ENCODE results near the gene NT5C3A.
"Not testable (repeated sequence)": the region's sequence is repeated elsewhere in the genome, so short reads cannot be mapped to it uniquely, and the experiment has no call there.

Gene NT5C3A

DNA sequence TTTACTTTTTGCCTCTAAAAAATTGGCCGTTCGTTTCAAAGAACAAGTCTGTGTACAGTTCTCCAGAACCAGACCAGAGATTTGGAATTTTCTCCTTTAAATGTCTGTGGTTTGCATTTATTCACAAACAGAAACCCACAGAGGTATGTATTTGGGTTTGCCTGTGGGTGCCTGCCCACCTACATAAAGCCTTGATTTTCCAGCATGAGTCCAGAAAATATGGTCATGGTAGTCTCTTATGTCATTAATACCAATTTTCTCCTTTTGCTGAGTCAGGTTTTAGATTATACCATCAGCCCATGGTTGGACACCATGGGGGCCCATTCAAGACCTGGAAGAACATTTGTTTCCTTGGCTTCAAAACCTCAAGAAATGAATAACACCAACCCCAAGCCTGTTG is 82.7 kb downstream of the NT5C3A start:
- not testable (repeated sequence) for DNase-seq (ENCODE audit: low read depth in 2 of 2)

GRCh38 chr7:32979246-32979645 is 83.3 kb downstream of the NT5C3A start:
- DNase-seq (ENCODE audit: low read depth in 2 of 2) = peak; percentile 88 to 91

- DNase-seq (ENCODE audit: low read depth in 2 of 2) = not testable (repeated sequence)
These were observed 85.4 kb downstream of the NT5C3A start for GRCh38 chr7:32977159-32977558.

DNA sequence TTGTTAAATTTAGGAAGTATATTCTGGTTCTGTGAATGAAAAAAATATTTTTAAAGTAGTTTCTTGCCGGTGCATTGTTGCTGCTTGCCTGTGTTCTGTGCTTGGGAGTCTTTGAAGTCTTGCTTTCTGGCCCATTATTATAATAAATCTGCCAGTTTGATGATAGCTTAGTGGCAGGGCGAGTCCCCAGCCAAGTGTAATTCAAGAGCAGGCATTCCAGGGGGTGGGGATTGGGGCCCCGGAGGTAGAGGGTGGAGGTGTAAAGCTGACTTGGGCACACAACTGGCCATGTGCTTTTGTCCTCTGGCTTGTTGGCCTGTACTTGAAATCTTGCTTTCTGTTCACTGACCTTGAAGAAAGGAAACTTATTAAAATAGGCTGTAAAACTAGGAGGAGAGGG is 90.6 kb downstream of the NT5C3A start:
- DNase-seq (ENCODE audit: low read depth in 2 of 2) = not testable (repeated sequence)

GRCh38 chr7:32967268-32967582 is 95.4 kb downstream of the NT5C3A start:
- not testable (repeated sequence) for DNase-seq (ENCODE audit: low read depth in 2 of 2)

- not testable (repeated sequence) for DNase-seq (ENCODE audit: low read depth in 2 of 2)
These were observed 95.9 kb downstream of the NT5C3A start for GRCh38 chr7:32966489-32967267.

- DNase-seq (ENCODE audit: low read depth in 2 of 2) = not testable (repeated sequence)
These were observed 98.0 kb downstream of the NT5C3A start for GRCh38 chr7:32964461-32965159.

Measured in fibroblast of skin of left quadriceps (primary cell).